OCI-LY1 (cell line): ENCODE measurements around the gene CELF2.

Experiments
- H2AFZ ChIP-seq: fragments of 200-600 bp; sonication (generic), shearing (Covaris generic); 2 replicates; pipeline ENCODE4 v1.6.0; 2014; ENCODE audit warnings: antibody characterized with exemption, mild to moderate bottlenecking, low read length
- H3F3A ChIP-seq: fragments of 200-600 bp; sonication (generic), shearing (Covaris generic); 2 replicates; pipeline ENCODE4 v1.6.0; 2014; ENCODE audit warnings: mild to moderate bottlenecking, antibody characterized with exemption, low read length, moderate library complexity; ENCODE audit not compliant: insufficient read depth
- H3K27ac ChIP-seq: fragments of 200-600 bp; sonication (generic); 2 replicates; pipeline ENCODE4 v1.5.1; 2014; ENCODE audit warnings: low read length, mixed run types, mild to moderate bottlenecking, low read depth; ENCODE audit not compliant: poor library complexity, severe bottlenecking
- H3K27me3 ChIP-seq: fragments of 200-600 bp; sonication (generic); 2 replicates; pipeline ENCODE4 v1.6.0; 2014; ENCODE audit warnings: antibody characterized with exemption, mild to moderate bottlenecking, low read length, moderate library complexity; ENCODE audit not compliant: insufficient read depth
- H3K36me3 ChIP-seq: fragments of 200-600 bp; sonication (generic); 2 replicates; pipeline ENCODE4 v1.6.1; 2014; ENCODE audit warnings: mild to moderate bottlenecking, antibody characterized with exemption, low read length, moderate library complexity, mixed read lengths; ENCODE audit not compliant: insufficient read depth
- H3K4me1 ChIP-seq: fragments of 200-600 bp; sonication (generic); 2 replicates; pipeline ENCODE4 v1.5.1; 2014; ENCODE audit warnings: mild to moderate bottlenecking, low read length, moderate library complexity; ENCODE audit not compliant: insufficient read depth, severe bottlenecking
- H3K4me2 ChIP-seq: fragments of 200-600 bp; sonication (generic), shearing (Covaris generic); 2 replicates; pipeline ENCODE4 v1.6.1; 2014; ENCODE audit warnings: low read length
- H3K4me3 ChIP-seq: fragments of 200-600 bp; sonication (generic); 2 replicates; pipeline ENCODE4 v1.5.1; 2014; ENCODE audit warnings: low read length, low read depth, mild to moderate bottlenecking, mixed read lengths; ENCODE audit not compliant: poor library complexity, severe bottlenecking
- H3K79me2 ChIP-seq: fragments of 200-600 bp; shearing (Covaris generic); 2 replicates; pipeline ENCODE4 v1.6.1; 2016; ENCODE audit warnings: mixed run types, low read length, mixed read lengths; ENCODE audit not compliant: insufficient read depth
- H3K9ac ChIP-seq: fragments of 200-600 bp; sonication (generic), shearing (Covaris generic); 2 replicates; pipeline ENCODE4 v1.6.1; 2014; ENCODE audit warnings: mild to moderate bottlenecking, low read length, mixed read lengths
- H3K9me2 ChIP-seq: fragments of 200-600 bp; sonication (generic), shearing (Covaris generic); 2 replicates; pipeline ENCODE4 v1.6.1; 2014; ENCODE audit warnings: low read depth, mild to moderate bottlenecking, low read length, mixed read lengths
- H3K9me3 ChIP-seq: fragments of 200-600 bp; shearing (Covaris generic); 2 replicates; pipeline ENCODE4 v1.6.1; 2014; ENCODE audit warnings: low read length, mixed read lengths
- H4K20me1 ChIP-seq: fragments of 200-600 bp; sonication (generic), shearing (Covaris generic); 2 replicates; pipeline ENCODE4 v1.6.0; 2016; ENCODE audit warnings: mild to moderate bottlenecking, low read length; ENCODE audit not compliant: insufficient read depth
- CTCF ChIP-seq: fragments of 200-600 bp; sonication (generic), shearing (Covaris generic); IDR thresholded peaks from 2 replicates; pipeline ENCODE4 v1.5.1; 2017; ENCODE audit warnings: mild to moderate bottlenecking, antibody characterized with exemption, low read length, moderate library complexity, mixed read lengths
- EZH2 ChIP-seq: fragments of 200-600 bp; sonication (generic), shearing (Covaris generic); IDR thresholded peaks from 2 replicates; pipeline ENCODE4 v1.8.0; 2017; ENCODE audit warnings: borderline replicate concordance, mixed run types, mild to moderate bottlenecking, antibody characterized with exemption, low read length, moderate library complexity, mixed read lengths

The CELF2 gene

GRCh38 chr10:11331046-11331577 lies 313.4 kb downstream of the CELF2 start:
- Histone ChIP-seq H3K79me2 (no peaks in the 10 kb centered on the region), H3K9me3 (no peaks in the 10 kb centered on the region), H3K9me2 (no peaks in the 10 kb centered on the region), H3K27me3 (no peaks in the 10 kb centered on the region), H3K36me3 (no peaks in the 10 kb centered on the region), H3K9ac (no peak overlapping the region), H3K4me2 (no peak overlapping the region), H4K20me1 (no peaks in the 10 kb centered on the region), H3K27ac (no peak overlapping the region), H2AFZ (no peak overlapping the region), H3K4me3 (no peak overlapping the region), H3K4me1 (no peaks in the 10 kb centered on the region), H3F3A (no peaks in the 10 kb centered on the region)
- TF ChIP-seq EZH2 = no peak
- no peak for TF ChIP-seq CTCF

- no peaks in the 10 kb centered on the region for H4K20me1 ChIP-seq
- no peaks in the 10 kb centered on the region for H3K36me3 ChIP-seq
- no peak overlapping the region for H3K9ac ChIP-seq
- TF ChIP-seq EZH2 (no peak), CTCF (no peak)
- H3F3A ChIP-seq = no peaks in the 10 kb centered on the region
- no peaks in the 10 kb centered on the region for H3K27me3 ChIP-seq
- no peak overlapping the region for H3K4me2 ChIP-seq
- H3K9me3 ChIP-seq = no peaks in the 10 kb centered on the region
- no peaks in the 10 kb centered on the region for H3K9me2 ChIP-seq
- no peaks in the 10 kb centered on the region for H3K79me2 ChIP-seq
- no peaks in the 10 kb centered on the region for H3K4me1 ChIP-seq
- H3K27ac ChIP-seq = no peak overlapping the region
- no peak overlapping the region for H3K4me3 ChIP-seq
- no peak overlapping the region for H2AFZ ChIP-seq
Observed at GRCh38 chr10:11331726-11332125, 314.1 kb downstream of the CELF2 start.

- Histone ChIP-seq H3K36me3 (no peaks in the 10 kb centered on the region), H4K20me1 (no peaks in the 10 kb centered on the region)
Observed at GRCh38 chr10:11332846-11333245, 315.2 kb downstream of the CELF2 start.

More at GRCh38 chr10:11332846-11333245, 315.2 kb downstream of the CELF2 start:
- Histone ChIP-seq H3K79me2 (no peaks in the 10 kb centered on the region), H3K9me3 (no peaks in the 10 kb centered on the region), H3K9ac (no peak overlapping the region), H3K27ac (no peak overlapping the region), H3F3A (no peaks in the 10 kb centered on the region), H3K4me1 (no peaks in the 10 kb centered on the region), H3K4me3 (no peak overlapping the region), H3K27me3 (no peaks in the 10 kb centered on the region), H3K4me2 (no peak overlapping the region), H2AFZ (no peak overlapping the region), H3K9me2 (no peaks in the 10 kb centered on the region)
- no peak for TF ChIP-seq EZH2
- TF ChIP-seq CTCF = no peak
